ENCODE measurements around the gene ZNF354B.
"Not testable (repeated sequence)": the region's sequence is repeated elsewhere in the genome, so short reads cannot be mapped to it uniquely, and the experiment has no call there.

Gene ZNF354B

DNA sequence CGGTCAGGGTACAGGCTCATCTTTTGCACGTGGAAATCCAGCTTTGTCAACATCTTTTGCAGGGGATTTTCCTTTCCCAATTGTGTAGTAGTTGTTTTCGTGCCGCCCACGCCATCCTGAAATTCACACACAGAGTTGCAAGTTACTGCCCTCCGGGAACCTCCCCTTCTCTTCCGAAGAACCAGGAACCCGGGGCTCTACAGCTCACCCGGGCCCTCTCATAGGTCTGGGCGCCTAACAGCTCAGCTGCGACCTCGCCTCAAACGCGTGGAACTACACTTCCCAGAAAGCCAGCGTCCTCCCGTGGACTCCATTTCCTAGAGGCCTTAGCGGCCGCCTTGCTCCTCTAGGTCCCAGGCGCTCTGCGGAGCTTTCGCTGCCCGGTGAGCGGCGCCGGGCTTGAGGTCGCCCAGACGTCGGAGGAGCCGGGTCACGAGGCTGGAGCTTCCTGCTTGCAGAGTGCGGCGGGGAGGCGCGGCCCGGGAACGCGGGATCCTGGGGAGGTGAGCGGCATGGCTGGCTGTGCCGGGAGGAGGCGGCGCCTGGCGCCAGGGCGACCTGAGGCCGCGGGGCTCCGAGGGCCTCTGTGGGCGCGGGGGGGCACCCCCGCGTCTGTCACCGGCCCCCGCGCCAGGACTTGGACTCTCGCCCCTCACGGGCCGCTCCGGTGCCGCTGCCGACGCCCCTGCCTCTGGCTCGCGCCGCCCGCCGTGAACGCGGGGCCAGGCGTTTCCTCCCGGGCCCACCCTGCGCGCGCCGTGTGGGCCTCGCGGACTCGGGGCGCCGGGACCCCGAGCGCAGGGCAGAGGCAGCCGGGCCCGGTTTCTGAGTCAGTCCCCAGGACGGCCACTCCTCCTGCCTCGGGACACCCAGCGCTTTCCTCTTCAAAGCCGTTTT is at the start of gene ZNF354B:
Gene ZNF354B (plus strand): TSS at position 329 of the 897 bp plus-strand sequence. CDS start 1,095 bp downstream, outside the sequence.
- DNase-seq (ENCODE audit: low spot score): peak; percentile 52

DNA sequence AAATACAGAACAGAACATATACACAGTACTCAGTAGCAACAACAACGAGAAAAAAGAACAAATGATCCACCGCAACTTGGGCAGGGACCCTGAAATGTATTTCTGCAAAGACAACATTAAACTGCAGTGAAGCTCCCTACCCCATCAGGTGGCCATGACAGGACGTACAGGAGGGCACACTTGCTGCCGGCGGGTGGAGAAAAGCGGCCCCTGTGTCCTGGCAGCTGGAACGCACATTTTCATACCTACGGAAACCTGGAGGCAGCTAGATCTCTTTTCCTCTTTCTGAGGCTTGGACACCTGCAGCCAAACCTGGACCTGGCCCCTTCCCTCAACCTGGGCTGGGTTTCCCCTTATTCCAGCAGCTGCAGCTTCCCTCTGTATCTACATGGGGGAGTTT is 42.2 kb upstream of the ZNF354B start:
- no peak for DNase-seq (ENCODE audit: low spot score)

DNA sequence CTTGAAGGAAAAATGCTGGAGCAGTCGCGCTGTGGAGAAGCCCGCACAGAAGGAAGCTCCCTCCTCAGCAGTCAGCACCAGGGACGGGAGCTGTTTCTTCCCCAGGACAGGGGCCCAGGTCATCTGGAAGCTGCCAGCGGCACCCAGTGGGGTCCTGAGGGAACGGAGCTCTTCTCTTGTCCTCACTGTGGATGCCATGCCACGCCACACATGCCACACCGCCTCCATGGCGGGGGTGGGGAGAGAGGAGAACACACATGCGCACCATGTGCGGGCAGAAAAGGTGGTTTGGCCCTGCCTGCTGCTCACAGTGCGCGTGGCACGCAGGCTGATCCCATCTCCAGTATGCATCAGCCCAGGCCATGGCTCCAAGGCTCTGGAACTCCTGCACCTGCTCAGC is 41.7 kb upstream of the ZNF354B start:
- DNase-seq (ENCODE audit: low spot score): no peak

DNA sequence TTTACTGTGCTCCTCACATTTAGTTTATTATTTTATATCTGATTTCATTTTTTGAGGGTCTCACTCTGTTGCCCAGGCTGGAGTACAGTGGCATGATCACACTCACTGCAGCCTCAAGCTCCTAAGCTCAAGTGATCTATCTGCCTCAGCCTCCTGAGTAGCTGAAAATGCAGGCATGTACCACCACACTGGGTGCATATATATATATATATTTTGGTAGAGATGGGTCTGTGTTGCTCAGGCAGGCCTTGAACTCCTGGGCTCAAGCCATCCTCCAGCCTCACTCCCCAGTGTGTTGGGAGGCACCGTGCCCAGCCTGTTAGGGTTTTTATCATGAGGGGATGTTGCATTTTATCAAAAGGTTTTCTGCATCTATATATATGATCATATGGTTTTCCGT is 39.8 kb upstream of the ZNF354B start:
- no peak for DNase-seq (ENCODE audit: low spot score)

DNA sequence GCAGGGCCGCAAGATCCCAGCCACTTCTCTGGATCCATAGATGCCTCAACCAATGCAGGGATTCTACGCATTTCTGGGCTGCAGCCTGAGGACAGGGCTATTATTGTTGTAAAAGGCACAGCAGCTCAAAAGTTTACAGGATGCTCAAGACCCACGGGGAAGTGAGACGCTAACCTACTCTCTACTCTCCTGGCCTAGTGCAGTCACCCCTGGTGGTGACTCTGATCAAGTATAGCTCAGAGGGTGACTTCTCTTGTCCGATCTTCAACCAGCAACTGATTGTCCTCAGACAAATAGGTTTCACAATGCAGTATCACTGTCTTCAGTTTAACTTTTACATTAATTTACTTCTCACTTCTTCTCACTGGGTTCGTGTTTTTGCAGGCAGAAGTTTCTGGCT is 34.3 kb upstream of the ZNF354B start:
- DNase-seq (ENCODE audit: low spot score): no peak

DNA sequence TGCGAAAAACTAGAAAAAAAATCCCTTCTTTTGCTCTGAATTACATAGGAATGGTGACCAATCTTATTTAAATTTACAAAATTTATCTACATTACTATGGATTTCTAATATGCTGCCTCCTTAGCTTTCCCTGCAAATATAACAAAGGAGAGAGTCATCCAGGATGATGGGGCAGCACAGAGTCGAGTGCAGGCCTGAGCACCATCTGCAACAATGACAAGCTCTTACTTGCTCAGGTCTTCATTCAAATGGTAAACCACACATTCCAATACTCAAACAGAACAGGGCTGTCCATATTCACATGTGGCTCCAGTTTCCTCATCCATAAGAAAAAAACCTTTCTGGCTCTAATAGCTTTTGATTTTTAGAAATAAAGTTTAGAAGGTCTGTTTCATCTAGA is 33.5 kb upstream of the ZNF354B start:
- no peak for DNase-seq (ENCODE audit: low spot score)

DNA sequence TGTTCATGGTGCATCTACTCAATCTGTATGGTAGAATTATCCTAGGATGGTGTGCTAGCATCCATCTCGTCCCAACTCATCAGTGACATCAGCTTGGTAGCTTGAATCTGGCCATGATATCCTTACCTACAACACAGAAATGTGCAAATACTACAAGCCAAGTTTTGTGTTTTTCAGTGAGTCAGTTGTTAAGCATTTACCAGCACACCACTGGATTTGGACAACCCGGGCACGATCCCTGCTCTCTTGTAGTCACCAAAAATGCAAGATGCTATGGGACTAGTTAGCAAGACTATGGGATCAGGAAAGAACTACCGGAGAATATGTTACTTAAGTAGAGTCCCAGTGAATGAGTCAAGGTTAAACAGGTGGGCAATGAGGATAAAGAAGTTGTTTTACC is 32.1 kb upstream of the ZNF354B start:
- no peak for DNase-seq (ENCODE audit: low spot score)

DNA sequence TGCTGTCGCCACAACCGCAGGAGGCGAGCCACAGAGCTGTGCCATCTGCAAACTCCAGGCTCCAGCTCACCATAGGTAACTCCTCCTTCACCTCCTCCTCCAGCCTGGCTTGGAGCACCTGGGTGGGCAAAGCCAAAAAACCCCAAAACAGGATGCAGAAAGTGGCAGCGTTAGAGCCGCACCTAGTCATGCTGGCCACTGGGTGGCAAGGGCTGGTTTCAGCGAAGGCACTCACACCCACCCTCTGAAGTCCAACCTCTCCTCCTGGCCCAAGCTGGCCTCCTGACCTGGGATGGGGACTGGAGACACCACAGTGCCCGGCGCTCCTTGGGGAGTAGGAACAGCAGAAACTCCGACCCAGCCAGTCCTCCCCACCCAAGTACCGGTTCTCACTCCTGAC is 28.7 kb upstream of the ZNF354B start:
- no peak for DNase-seq (ENCODE audit: low spot score)

DNA sequence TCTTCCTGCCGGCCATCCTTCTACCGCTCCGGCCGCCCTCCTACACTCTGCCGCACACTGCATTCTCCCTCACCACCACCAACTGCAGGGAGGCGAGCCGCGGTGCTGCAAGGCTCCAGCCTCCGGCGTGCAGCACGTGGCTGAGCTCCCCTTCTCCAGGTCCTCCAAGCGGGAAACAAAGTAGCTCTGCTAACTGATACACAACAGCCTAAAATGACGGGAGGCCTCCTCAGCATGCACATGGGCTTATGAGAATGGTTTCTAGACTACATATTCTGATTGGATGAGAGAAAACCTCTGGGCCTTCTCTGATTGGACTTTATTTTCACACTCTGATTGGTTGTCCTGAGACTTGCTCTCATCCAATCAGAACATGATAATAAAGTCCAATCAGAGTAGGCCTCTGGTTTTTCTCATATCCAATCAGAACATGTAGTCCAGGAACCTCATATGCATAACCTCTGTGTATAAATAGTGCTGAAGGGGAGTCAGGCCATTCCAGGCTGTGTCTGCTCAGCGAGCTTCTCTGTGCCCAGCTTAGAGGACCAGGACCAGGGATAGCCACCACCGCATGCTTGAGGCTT is 27.0 kb upstream of the ZNF354B start:
- DNase-seq (ENCODE audit: low spot score): no peak

DNA sequence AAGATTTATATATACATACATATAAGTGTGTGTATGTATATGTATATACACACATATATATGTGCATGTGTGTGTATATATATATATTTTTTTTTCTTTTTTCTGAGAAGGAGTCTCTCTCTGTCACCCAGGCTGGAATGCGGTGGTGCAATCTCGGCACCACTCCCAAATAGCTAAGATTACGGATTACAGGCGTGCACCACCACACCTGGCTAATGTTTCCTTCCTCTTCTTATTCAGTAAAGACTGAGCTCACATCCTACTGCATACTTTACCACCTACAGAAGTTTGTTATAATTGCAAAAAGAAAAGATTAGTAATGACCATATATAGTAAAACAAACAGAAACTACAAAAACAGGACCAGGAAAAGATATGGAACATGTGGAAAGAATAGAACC is 23.1 kb upstream of the ZNF354B start:
- DNase-seq (ENCODE audit: low spot score): no peak

DNA sequence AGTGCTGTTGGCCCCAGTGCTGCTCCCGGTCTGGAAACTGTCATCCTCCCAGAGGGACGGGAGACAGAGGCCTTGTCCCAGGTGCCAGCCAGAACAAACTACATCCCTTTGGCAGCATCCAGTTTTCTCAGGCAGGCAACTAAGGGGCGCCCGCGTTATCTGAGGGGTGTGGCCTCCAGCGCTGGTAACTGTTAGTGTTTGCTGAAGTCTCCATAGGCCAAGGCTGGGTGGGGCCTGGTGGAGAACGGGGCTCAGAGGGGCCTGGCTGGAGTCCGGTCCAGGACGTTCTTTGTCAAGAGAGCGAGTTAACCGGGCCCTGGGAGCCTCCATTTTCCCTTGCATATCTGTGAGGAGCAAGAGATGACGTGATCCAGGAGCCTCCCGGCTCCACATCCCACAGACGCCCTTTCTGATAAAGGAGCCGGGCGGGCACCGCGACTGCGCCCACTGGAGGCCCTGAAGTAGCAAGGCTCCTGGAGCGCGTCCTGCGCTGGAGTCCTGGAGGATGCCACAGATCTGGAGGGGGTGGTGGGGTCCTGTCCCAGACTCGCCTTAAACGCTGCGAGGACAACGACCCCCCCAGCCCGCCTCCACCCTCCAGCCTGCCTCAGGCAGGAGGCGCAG is 20.9 kb upstream of the ZNF354B start:
- DNase-seq (ENCODE audit: low spot score): not testable (repeated sequence)

DNA sequence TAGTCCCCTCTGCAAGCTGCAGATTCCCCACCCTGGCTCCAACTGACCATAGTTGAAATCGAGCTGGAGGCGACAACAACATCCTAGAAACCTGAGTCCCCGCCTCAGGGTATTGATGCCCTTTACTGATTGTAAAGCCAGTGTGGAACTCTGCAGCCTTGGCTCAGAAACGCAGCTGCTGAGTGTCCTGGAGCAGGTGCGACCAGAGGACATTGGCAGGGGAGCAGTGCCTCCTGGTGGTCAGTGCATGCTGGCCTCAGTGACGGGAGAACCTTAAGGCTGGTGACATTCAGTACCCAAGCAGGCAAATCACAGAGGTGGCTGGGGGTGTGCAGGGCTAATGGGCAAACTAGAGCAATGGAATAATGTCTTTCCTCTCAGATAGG is 20.4 kb upstream of the ZNF354B start:
- peak; percentile 6 for DNase-seq (ENCODE audit: low spot score)

DNA sequence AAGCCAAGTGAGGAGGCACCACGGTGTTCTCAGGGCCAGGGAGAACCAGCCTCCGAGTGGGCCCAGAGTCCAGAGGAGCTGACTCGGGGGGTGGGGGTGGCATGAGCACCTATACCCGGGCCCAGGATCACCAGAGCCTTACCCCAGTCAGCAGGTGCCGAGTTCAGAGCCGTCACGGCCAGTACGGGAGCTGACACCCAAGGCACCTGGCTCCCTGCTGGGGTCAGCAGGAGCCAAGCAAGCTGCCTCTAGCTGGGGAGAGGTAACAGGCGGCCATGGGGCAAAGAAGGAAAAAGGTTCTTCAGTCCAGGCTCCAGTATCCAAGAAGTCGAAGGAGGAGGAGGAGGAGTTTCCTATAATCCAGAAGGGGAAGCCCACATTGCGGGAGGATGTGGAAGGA is 19.4 kb upstream of the ZNF354B start:
- DNase-seq (ENCODE audit: low spot score): not testable (repeated sequence)

DNA sequence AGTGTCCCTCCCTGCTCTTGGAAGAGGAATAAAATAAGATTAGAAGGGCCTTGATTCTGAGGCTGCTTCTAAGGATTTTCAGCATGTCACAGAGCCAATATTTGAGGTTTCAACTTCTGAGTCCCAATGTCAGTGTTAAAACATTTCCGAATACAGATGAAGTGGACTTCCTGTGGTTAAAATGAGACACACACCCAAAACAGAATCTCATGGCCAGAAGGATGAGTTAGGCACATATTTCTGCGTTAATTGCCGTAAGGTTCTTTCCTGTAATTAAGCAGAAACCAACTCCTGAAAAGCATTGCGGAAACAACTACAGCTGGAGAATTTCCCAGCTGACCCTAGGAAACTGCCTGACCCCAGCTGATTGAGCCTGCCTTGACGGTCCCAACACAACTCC is 10.4 kb upstream of the ZNF354B start:
- no peak for DNase-seq (ENCODE audit: low spot score)

DNA sequence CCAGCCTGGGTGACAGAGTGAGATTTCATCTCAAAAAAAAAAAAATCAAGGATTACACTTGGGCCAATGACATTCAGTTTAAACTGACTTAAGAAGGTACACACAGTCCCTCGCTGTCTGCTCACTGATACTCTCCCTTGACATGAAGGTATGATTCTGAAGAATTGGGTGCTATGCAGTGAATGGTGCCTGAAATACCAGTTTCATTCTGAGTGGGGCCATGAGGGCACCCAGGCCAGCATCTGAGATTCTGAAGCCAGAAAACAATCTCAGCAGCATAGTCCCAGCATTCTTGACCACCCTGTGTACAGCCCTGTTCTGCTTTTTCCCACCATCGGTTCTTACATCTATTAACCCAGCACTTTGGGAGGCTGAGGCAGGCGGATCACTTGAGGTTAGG is 7.8 kb upstream of the ZNF354B start:
- DNase-seq (ENCODE audit: low spot score): no peak

DNA sequence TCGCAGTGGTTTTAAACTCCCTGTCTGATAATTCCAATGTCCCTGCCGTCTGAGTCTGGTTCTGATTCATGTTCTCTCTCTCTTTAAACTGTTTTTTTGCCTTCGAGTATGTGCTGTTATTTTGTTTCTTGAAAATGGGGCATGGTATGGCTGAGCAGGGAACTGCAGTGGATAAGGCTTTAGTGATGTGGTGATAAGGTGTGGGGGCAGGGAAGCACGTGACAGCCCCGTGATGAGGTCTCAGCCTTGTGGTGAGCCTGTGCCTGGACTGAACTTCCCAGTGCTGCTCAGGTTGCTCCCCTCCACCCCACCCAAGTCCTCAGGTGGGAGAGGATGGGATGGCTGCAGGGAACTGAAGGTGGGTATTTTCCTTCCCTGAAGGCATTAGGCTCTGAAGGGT is 5.5 kb upstream of the ZNF354B start:
- DNase-seq (ENCODE audit: low spot score): no peak

DNA sequence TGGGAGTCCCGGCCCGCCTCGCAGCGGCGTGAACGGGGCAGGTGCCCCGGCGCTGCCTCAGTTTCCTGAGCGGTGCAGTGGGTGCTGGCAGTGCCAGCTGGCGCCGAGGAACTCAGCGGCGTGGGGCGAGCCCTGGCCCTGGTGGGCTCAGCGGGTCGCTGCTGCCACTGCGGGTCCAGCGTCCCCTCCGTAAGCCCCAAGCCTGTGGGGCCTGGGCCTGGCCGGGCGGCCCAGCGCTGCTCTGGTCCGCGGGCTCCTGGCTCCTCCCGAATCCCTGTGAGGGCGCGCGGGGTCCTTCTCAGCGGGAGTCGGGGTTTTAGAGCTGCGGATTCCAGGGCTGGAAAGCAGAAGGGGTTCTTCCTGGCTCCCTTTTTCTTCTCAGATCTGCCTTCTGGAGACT is 862 bp downstream of the ZNF354B start:
- DNase-seq (ENCODE audit: low spot score): not testable (repeated sequence)

DNA sequence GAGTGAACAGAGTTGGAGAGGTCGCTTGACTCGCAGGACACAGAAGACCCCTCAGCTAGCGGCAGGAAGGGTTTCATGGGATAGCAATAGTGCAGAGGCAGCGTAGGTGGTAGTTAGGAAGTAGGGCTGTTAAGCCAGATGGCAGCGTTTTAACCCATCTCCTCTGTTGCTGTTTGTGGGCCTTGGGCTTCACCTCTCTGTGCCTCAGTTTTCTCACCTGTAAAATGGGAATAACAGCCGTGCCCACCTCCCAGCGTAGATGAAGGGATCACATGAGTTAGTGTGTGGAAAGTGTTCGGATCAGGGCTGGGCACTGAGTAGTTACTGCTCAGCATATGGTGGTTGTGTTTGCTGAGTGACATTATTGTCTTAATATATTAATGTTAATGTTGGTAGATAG is 1.9 kb downstream of the ZNF354B start:
- DNase-seq (ENCODE audit: low spot score): no peak

DNA sequence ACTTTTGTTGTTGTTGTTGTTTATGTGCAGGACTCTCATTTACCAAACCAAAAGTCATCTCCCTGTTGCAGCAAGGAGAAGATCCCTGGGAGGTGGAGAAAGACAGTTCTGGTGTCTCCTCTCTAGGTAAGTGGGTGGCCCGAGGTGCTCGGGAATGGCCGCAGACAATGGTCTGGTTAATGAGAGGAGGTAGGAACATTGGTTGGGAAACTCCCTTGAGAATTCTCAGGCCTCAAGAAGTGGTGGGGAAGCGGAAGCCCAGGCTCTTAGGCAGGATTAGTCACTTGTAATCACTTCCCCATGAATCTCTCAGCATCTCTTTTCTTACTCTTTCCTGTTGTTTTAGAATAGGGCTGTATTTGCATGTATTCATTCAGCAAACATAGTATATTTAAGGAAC is 7.2 kb downstream of the ZNF354B start:
- DNase-seq (ENCODE audit: low spot score): no peak

DNA sequence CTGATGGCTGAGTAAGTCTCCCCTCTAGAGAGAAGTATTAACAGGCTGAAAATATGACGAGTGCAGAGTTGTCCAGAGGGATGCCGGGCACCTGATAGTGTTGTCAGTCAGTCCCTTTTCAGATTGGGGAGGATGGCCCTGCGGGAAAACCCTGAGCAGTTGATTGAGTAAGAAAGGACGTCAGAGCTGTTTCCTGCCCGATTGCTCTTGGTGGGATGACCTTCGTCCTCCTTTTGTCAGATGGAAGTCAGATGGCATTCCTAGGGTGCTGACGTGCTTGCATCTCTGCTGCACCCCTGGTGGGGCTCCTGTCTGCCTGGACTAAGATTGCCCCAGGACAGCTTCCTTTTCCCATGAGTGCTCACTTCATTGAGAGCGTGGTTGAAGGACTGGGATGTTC is 9.8 kb downstream of the ZNF354B start:
- DNase-seq (ENCODE audit: low spot score): no peak

DNA sequence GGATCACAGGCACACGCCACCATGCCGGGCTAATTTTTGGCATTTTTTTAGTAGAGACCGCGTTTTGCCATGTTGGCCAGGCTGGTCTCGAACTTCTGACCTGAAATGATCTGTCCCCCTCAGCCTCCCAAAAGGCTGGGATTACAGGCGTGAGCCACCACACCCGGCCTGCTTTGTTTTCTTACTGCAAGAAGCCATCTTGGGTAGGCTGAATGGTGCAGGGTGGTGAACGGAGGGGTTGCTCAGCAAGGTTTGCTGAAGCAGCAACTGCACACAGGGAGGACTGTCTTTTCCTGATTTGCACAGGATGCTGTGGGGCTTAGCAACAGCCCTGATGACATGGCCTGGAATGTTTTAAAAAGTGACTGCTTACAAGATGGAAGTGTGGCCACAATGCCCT is 10.7 kb downstream of the ZNF354B start:
- DNase-seq (ENCODE audit: low spot score): no peak

DNA sequence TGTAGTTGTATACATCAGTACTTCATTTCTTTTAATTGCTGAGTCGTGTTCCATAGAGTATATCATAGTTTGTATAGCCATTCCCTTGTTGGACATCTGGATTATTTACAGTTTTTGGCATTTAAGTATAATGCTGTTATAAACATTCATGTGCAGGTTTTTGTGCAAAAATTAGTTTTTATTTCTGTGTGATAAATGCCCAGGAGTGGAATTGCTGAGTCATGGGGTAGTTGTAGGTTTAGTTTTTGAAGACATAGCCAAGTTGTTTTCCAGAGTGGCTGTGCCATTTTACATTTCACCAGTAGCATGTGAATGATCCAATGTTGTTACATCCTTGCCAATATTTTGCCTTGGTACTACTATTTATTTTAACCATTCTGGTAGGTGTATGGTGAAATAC is 12.5 kb downstream of the ZNF354B start:
- DNase-seq (ENCODE audit: low spot score): no peak

DNA sequence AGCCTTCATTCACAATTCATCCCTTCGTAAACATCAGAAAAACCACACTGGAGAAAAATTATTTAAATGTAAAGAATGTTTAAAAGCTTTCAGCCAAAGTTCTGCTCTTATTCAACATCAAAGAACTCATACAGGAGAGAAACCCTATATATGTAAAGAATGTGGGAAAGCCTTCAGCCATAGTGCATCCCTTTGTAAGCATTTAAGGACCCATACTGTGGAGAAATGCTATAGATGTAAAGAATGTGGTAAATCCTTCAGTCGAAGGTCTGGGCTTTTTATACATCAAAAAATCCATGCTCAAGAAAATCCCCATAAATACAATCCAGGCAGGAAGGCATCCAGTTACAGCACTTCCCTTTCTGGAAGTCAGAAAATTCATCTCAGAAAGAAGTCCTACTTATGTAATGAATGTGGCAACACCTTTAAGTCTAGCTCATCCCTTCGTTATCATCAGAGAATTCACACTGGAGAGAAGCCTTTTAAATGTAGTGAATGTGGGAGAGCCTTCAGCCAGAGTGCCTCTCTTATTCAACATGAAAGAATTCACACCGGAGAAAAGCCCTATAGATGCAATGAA is 23.5 kb downstream of the ZNF354B start:
- not testable (repeated sequence) for DNase-seq (ENCODE audit: low spot score)

Data from COLO829 (cell line).